ENCODE results near the gene ALKBH3. TPM values are rescaled to one million over a fixed set of nuclear protein-coding genes. Genes with fewer than 3 reads are reported as not detected.
A peak's percentile ranks its signal among the peaks of the same experiment; 100 is the strongest.

The ALKBH3 gene
- total RNA-seq, 1 experiment from 2014 or later, result 76.6 TPM

DNA sequence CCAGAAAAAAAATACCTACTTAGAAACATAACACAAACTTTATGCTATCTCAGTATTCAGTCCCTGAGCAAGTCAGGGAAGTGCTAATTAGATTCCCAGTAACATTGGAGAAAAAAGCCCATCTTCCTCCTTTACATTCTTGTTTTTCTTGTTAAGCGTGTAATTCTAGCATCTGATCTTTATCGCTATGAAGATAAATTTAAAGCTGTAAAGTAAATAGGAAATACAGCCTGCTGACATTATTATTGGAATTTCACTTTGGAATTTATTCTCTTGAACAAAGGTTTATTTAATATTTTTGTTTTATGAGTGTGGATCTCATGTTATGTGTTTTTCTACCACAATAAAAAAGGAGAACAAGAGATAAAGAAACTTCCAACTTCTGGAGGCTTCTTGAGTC is 13.9 kb downstream of the ALKBH3 start:
- no peak for DNase-seq (ENCODE audit: low spot score)

- no peak for DNase-seq (ENCODE audit: low spot score)
Measured at GRCh38 chr11:43895601-43896000, 15.0 kb downstream of the ALKBH3 start.

DNA sequence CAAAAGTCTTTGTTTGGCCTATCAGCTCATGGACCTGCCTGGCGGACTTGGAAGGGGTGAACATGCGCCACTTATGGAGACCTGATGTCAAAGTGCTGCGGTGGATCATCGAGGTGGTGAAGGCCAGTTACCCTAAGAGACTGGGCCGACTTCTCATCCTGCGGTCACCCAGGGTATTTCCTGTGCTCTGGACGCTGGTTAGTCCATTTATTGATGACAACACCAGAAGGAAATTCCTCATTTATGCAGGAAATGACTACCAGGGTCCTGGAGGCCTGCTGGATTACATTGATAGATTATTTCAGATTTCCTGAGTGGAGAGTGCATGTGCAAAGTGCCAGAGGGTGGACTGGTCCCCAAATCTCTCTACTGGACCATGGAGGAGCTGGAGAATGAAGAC is 17.9 kb downstream of the ALKBH3 start:
- no peak for DNase-seq (ENCODE audit: low spot score)

GRCh38 chr11:43899094-43899493 is 18.5 kb downstream of the ALKBH3 start:
- no peak for DNase-seq (ENCODE audit: low spot score)

DNA sequence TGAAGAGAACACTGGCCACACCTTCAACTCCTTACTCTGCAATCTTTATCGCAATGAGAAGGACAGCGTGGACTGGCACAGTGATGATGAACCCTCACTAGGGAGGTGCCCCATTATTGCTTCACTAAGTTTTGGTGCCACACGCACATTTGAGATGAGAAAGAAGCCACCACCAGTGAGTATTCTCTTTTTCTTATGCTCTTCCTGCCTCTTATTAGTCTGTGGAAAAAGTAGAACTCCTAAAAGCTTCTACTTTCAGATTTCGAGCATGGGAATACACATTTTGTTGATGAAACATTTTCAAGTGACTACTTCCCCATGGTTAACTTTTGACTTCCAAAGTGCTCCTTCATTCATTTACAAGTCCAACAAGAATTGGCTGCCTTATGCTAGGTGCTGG is 20.9 kb downstream of the ALKBH3 start:
- no peak for DNase-seq (ENCODE audit: low spot score)

- DNase-seq (ENCODE audit: low spot score), result no peak
Measured at GRCh38 chr11:43903078-43903477, 22.4 kb downstream of the ALKBH3 start.

DNA sequence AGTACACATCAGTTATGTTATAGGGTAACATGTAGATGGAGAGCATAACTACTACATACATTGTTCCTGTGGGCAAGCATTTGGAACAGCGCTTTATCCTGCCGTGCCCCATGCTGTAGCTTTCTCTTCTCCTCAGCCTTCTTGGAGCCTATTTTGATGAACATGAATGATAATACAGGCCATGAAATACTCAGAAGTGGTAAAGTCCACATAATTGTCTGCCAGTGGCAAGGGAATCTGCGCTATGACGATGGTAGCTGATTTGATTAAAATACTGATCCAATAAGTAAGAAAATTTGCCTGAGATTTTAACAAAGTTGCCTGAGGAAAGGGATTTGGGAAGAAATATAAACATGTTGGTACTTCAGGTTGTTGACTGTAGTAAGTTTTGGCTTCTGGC is 23.3 kb downstream of the ALKBH3 start:
- no peak for DNase-seq (ENCODE audit: low spot score)

GRCh38 chr11:43904742-43905535 is 24.3 kb downstream of the ALKBH3 start:
- no peak for DNase-seq (ENCODE audit: low spot score)

- DNase-seq (ENCODE audit: low spot score), result no peak
Measured at GRCh38 chr11:43905813-43906241, 25.2 kb downstream of the ALKBH3 start.

DNA sequence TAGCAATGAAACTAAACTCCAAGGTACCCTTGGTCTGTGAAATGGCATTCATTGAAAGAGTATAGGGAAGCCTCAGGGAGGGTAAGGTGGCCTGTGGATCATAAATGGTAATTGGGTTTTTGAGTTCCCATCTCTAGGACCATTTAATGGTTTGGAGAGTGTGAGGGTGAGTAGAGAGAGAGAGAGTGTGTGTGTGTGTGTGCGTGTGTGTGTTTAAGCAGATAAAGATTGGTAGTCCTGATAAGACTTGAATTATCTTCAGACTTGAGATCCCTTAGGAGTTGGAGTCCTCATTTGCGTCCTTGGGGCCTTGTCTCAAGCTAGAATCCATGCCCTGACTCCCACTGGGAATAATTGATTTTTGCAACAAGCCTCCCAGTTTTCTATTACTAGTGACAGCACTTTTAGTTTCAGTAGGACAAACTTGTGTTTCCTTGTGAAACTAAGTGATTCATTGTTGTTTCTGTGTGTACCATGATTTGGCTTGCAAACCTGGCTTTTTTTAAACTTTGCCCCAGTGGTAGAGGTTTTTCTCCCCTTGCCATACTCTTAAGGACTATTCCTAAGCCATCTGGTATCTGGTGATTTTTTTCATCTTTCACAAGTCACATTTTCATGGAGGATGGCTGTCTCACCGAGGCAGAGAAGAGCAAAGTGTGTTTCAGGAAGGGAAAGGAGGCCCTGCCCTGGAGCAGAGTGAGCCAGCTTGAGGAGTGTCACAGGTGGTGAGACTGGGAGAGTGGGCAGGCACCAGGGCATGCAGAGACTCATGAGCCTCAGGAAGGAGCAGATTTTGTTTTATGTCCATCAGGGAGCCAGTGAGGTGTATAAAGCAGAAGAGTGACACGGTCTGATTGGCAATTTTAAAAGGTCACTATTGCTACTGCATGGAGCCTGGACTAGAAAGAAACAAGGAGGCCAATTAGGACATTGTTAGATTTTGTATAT is 26.7 kb downstream of the ALKBH3 start:
- DNase-seq (ENCODE audit: low spot score), result no peak

GRCh38 chr11:43908191-43908590 is 27.6 kb downstream of the ALKBH3 start:
- DNase-seq (ENCODE audit: low spot score), result no peak

- DNase-seq (ENCODE audit: low spot score), result no peak
Measured at GRCh38 chr11:43908683-43909082, 28.1 kb downstream of the ALKBH3 start.

DNA sequence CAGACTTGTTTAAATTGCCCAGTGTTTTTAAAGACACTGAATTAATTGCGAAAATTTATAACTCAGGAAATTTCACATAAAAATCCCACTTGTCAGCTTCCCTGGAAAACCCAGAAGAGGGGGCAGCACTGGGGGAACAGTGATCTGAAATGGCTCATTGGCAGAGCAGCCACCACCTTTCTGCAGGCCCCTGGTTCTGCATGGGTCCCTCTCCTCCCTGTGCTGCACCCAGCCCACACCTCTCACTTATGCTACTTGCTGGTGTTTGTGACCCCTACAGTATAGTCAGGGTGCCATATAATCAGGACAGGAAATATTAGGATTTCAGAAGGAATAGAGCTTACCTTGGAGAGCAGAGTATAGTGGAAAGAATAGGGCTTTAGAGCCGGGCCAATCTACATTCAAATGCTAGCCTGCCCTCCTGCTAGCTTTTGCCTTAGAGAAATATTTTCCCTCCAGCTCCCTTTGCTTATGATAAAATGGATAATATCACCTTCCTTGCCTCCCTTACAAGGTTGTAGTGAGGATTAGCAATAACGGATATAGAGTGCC is 33.3 kb downstream of the ALKBH3 start:
- no peak for DNase-seq (ENCODE audit: low spot score)

DNA sequence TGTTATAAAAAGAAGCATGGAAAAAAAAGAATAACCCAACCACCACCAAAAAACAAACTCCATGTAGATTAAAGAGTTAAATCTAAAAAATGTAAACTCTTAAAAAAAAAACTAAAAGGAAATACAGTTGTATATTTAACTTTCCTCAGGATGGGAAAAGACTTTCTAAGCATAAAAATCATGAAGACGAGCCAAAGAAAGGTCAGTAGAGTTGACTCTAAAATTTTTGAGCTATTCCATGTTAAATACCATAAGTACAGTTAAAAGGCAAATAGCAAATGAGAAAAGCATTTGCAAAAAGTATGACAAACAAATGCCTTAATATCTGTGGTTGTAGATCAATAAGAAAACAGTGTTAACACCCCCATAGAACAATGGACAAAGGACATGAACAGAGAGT is 33.8 kb downstream of the ALKBH3 start:
- DNase-seq (ENCODE audit: low spot score), result no peak

- DNase-seq (ENCODE audit: low spot score), result no peak
Measured at GRCh38 chr11:43916621-43917020, 36.0 kb downstream of the ALKBH3 start.

DNA sequence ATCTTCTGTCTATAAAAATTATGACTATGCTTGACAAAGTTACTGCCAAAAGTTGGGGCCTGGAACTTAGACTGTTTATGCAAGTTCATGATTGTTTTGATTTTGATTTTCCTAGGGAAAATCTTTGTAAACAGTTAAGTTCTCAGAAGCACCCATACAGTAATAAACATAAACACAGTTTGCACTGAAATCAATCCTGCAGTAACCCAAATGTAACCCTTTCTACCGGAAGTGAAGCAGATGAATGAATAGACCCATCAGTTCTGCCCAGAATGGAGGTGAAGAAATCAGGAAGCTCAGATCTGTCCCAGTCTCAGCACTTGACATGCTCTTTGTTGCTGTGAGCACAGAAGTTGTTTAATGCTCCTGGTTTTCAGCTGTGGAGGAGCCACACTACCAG is 37.2 kb downstream of the ALKBH3 start:
- no peak for DNase-seq (ENCODE audit: low spot score)

GRCh38 chr11:43918662-43919061 is 38.0 kb downstream of the ALKBH3 start:
- no peak for DNase-seq (ENCODE audit: low spot score)

DNA sequence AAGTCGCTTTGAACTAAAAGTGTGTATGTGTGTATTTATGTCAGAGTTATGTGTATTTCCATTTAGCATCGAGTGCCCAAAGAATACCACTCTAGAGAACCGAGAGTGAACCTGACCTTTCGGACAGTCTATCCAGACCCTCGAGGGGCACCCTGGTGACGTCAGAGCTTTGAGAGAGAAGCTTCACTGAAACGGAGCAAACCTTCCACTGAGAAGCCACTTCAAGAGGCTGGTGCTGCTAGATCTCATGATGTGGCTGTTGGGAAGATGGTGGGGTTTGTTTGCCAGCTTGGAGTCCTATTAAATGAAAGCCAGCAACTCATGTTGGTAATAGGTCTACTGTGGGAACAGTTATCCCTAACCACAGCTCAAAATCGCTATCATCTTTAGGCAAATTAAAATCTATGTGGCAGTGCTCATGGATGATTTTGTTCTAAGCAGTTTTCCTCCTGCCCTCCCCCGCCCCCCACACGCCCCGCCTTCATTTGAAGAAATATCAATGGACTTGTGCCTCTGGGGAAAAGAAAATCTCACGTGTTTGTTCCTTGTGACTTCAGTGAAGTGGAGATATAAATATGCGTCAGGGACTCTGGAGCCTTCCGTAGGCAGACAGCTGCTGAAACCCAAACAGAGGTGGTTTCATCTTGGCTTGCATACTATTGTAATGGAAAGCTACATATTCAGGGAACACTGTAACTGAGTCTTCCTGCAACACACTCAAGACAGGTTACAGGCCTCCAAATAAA is 39.4 kb downstream of the ALKBH3 start:
- DNase-seq (ENCODE audit: low spot score), result no peak

DNA sequence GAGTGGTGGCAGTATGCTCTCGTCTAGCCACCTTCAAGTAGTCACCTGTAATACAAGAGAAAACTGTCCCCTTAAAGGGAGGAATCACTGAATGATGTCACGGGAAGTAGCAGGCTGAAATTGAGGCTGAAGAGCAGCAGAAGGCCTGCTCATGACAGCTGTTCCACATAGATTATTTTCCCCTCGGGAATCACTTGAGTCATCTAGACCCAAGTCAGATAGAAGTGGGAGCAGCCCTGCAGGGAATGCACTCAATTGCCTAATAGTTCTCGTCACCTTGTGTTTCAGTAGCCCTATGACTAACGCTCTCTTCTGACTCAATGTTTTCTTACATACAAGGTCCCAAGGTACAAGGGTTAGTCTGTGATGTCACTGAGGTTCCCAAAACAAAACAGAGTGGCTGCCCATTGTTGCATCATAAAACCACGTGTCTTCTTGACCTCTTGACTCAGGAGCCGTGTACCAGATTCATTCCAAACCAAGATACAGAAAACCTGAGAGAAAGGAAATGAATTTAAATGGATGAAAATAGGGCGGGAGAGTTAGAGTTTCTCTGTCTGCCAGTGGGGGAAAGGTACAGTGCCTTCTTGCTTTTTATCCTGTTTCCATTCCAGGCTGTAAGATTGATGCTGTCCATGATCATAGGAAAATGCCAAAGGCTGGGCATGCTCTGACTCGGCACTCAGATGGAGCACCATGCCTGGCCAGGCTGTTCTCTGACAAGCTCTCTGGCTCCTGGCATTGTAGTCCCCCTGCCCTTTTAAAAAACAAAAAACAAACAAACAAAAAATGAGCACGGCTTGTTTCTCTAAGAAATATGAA is 40.2 kb downstream of the ALKBH3 start:
- peak; percentile 99 for DNase-seq (ENCODE audit: low spot score)

- DNase-seq (ENCODE audit: low spot score), result no peak
Measured at GRCh38 chr11:43921561-43922294, 41.1 kb downstream of the ALKBH3 start.
